IPS-18a (cell line): Measurements from ENCODE around the gene SLC2A9.

Experiments
- H3K27ac ChIP-seq: one replicate; pipeline ENCODE4 v1.5.1; 2013; ENCODE audit warnings: low read length
- H3K27me3 ChIP-seq: one replicate; pipeline ENCODE4 v1.6.1; 2013; ENCODE audit warnings: mild to moderate bottlenecking, low read length; ENCODE audit not compliant: control insufficient read depth, insufficient read depth
- H3K36me3 ChIP-seq: one replicate; pipeline ENCODE4 v1.6.1; 2013; ENCODE audit warnings: low read depth, low read length; ENCODE audit not compliant: control insufficient read depth
- H3K4me1 ChIP-seq: one replicate; pipeline ENCODE4 v1.6.1; 2013; ENCODE audit warnings: low read depth, low read length; ENCODE audit not compliant: control insufficient read depth
- H3K4me3 ChIP-seq: one replicate; pipeline ENCODE4 v1.5.1; 2013; ENCODE audit warnings: low read length
- H3K9ac ChIP-seq: one replicate; pipeline ENCODE4 v1.6.1; 2013; ENCODE audit warnings: mild to moderate bottlenecking, low read length, moderate library complexity
- H3K9me3 ChIP-seq: one replicate; pipeline ENCODE4 v1.6.1; 2013; ENCODE audit warnings: low read depth, low read length; ENCODE audit not compliant: control insufficient read depth

The SLC2A9 gene

DNA sequence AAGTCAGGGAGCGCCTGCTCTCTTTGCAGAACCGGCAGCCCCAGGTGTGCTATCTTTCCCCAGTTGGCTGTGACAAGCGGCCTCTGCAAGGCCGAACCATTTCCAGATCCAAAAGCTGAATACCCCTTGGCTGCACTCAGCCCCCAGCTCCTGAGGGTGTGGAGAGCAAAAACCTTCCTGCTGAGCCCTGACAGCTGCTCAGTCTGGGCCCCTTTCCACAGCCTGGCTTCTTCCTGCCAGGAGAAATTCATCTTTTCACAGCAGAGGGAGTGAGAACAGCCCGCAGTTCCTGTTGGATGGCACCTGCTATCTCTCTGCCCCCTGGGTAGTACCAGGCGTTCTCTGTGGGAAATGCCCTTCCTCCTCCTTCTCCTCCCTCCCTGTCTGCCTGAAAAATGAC, 161.5 kb downstream of the SLC2A9 start:
- H3K27ac ChIP-seq = no peak overlapping the region
- H3K4me3 ChIP-seq = no peak overlapping the region
- no peaks in the 10 kb centered on the region for H3K36me3 ChIP-seq
- no peaks in the 10 kb centered on the region for H3K4me1 ChIP-seq
- H3K27me3 ChIP-seq = no peaks in the 10 kb centered on the region
- no peaks in the 10 kb centered on the region for H3K9me3 ChIP-seq
- H3K9ac ChIP-seq = no peak overlapping the region

DNA sequence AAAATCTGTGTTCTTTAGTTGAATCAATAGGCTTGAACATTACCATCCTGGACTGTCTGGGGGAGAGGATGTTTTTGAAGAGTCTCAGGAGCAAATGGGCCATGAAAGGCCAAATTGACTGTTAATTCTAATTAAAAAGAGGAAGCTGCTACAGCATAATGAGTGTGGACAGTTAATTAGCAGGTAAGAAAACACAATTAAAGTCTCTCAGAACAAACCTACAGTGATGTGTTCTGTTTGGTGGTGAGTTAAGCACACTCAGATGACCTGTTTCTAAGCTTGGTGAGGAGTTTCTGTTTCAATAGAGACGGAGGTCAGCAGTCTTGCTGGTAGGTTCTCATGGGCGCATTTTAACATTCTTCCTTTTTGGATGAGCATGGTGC, 171.8 kb downstream of the SLC2A9 start:
- no peaks in the 10 kb centered on the region for H3K4me1 ChIP-seq
- H3K36me3 ChIP-seq = no peaks in the 10 kb centered on the region
- no peaks in the 10 kb centered on the region for H3K9me3 ChIP-seq
- no peaks in the 10 kb centered on the region for H3K27me3 ChIP-seq
- H3K27ac ChIP-seq = no peak overlapping the region
- H3K4me3 ChIP-seq = no peak overlapping the region
- no peak overlapping the region for H3K9ac ChIP-seq

DNA sequence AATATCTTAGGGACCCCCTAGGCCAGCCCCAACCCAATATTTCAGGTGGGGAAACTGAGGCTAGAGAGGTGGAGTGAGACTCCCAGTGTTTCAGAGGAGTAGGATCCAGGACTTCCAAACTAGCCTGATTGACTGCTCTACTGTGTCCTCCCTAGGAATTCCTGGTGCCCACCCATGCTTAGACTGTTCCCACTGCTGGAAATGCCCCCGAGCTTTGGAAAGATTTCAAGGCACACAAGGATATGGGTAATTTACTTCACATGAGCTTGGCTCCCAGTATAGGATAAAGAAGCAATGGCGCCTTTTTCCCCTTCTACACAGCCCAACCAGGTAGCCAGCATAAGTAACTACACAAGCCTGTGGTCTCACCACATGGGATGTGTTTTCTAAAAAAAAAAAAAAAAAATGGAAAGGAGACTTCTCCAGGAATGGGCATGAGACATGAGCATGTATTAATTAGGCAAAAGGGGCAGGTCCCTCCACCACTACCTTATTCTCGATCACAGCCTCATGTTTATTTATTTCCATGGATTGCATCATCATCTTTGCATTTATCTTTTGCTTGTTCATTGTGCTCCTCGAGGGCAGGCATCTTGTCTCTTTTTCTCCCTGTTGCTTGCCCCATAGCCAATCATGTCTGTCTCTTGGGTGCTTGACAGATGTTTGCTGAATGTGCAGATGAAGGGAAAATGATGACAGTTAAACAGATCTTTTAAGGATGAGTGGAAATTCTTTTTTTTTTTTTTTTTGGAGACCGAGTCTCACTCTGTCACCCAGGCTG, 173.1 kb downstream of the SLC2A9 start:
- H3K9me3 ChIP-seq = no peaks in the 10 kb centered on the region
- no peak overlapping the region for H3K27ac ChIP-seq
- H3K36me3 ChIP-seq = no peaks in the 10 kb centered on the region
- H3K27me3 ChIP-seq = no peaks in the 10 kb centered on the region
- no peak overlapping the region for H3K4me3 ChIP-seq
- no peaks in the 10 kb centered on the region for H3K4me1 ChIP-seq
- no peak overlapping the region for H3K9ac ChIP-seq

DNA sequence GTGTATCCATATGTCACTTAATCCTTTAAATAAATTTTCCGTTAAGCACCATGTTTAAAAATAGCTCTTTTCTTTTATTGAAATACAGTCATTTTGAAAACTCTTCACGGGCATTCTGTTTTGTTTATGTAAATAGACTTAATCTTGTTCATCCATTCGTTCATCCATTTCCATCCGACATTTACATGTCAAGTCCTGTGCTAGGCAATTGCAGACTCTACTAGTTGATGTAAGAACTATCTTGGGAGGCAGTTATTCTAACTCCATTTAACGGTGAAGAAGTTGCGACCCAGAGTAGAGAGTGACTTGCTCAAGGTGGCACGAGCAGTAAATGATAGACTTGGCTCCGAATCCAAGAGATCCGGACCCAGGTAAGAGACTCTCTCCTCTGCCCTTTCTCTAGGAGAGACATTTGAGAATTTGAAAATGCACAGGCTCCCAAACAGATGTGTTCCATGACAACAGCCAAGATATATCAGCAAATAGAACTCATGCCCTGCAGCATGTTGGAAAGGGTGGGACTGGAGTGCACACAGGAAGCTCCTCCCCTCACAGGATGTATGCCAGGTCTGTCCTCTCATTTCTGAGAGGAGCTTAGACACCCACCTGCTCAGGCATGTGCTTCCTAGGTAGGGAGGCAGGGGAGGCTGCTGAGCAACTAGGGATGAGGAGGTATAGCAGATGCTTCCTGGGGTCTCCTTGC, 175.4 kb downstream of the SLC2A9 start:
- no peaks in the 10 kb centered on the region for H3K4me1 ChIP-seq
- H3K27me3 ChIP-seq = no peaks in the 10 kb centered on the region
- no peak overlapping the region for H3K27ac ChIP-seq
- H3K4me3 ChIP-seq = no peak overlapping the region
- no peaks in the 10 kb centered on the region for H3K36me3 ChIP-seq
- no peak overlapping the region for H3K9ac ChIP-seq
- H3K9me3 ChIP-seq = no peaks in the 10 kb centered on the region

DNA sequence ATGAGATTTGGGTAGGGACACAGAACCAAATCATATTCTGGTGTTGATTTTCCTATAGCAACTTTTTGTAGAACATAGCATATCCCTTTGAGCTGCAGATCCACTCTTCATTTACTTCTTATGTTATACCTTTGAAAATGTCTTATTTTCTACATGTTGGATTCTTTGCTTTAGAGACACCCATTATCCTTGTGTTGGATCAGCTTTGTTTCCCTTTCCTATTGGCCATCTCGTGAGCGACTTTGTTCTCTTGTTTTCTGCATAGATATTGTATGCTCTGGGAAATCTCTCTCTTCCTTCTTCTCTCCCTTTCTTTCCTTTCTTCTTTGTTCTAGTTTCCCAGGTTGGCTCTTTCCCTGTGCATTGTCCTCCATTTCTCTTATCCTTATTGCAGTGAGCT, 180.2 kb downstream of the SLC2A9 start:
- H3K9me3 ChIP-seq = no peaks in the 10 kb centered on the region
- H3K36me3 ChIP-seq = no peaks in the 10 kb centered on the region
- H3K27ac ChIP-seq = no peak overlapping the region
- no peaks in the 10 kb centered on the region for H3K27me3 ChIP-seq
- H3K4me1 ChIP-seq = no peaks in the 10 kb centered on the region
- H3K9ac ChIP-seq = no peak overlapping the region
- no peak overlapping the region for H3K4me3 ChIP-seq

DNA sequence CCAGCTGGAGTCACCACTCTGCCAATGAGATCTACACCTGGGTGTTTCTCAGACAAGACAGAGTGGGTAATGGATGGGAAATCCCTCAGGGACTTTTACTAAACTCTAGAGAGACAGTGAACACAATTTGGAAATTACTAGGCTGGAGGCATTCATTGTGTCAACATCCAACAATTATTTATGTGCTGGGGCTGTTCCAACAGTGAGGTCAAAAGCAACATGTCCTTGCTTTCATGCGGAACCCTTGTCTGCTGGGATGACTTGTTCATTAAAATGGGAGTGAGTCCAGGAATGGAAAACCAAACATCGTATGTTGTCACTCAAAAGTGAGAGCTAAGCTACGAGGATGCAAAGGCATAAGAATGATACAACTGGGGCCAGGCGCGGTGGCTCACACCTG, 185.9 kb downstream of the SLC2A9 start:
- H3K27me3 ChIP-seq = no peaks in the 10 kb centered on the region

DNA sequence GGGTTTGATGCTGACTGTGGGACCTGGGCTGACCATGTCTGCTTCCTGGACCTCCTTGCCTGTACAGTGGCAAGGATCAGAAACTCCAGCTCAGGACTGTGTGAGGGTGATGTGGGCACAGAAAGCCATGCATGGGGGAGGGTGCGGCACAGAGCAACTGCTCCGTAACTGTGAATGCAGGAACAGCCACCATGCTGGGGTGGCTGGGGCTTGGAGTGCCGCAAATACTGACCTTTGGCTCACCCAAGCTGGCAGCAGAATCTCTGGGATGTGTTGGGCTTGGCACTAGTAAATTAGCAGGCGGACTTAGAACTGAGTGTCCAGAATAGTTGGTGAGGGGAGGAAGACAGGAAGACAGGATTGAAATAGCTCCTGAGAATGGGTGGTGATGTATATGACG, 187.9 kb downstream of the SLC2A9 start:
- H3K4me3 ChIP-seq = no peak overlapping the region
- no peak overlapping the region for H3K27ac ChIP-seq
- H3K9me3 ChIP-seq = no peaks in the 10 kb centered on the region
- H3K27me3 ChIP-seq = no peaks in the 10 kb centered on the region
- H3K4me1 ChIP-seq = no peaks in the 10 kb centered on the region
- H3K36me3 ChIP-seq = no peaks in the 10 kb centered on the region
- no peak overlapping the region for H3K9ac ChIP-seq

More for the DNA sequence above, 185.9 kb downstream of the SLC2A9 start:
- H3K9ac ChIP-seq = no peak overlapping the region
- H3K36me3 ChIP-seq = no peaks in the 10 kb centered on the region
- H3K4me3 ChIP-seq = no peak overlapping the region
- H3K27ac ChIP-seq = no peak overlapping the region
- H3K9me3 ChIP-seq = no peaks in the 10 kb centered on the region
- no peaks in the 10 kb centered on the region for H3K4me1 ChIP-seq

DNA sequence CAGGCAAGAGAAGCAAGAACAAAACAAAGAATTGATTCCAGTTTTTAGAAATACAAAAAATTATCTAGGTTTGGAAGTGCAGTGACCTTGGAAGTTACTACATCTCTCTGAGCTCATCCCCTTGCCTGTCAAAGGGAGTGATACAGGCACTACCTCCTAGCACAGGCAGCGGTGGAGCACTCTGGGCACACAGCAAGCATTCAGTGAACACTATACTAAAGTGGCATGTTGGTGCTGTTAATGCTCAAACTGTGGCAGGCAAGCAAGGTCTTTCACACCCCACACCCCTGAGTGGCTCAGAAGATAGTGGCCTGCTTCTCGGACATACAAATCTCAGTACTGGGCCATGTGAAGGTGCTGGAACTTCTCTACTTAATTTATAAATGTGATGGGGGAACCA, 188.7 kb downstream of the SLC2A9 start:
- H3K27ac ChIP-seq = no peak overlapping the region
- no peak overlapping the region for H3K9ac ChIP-seq
- no peaks in the 10 kb centered on the region for H3K4me1 ChIP-seq
- no peak overlapping the region for H3K4me3 ChIP-seq
- H3K9me3 ChIP-seq = no peaks in the 10 kb centered on the region
- H3K36me3 ChIP-seq = no peaks in the 10 kb centered on the region
- no peaks in the 10 kb centered on the region for H3K27me3 ChIP-seq

DNA sequence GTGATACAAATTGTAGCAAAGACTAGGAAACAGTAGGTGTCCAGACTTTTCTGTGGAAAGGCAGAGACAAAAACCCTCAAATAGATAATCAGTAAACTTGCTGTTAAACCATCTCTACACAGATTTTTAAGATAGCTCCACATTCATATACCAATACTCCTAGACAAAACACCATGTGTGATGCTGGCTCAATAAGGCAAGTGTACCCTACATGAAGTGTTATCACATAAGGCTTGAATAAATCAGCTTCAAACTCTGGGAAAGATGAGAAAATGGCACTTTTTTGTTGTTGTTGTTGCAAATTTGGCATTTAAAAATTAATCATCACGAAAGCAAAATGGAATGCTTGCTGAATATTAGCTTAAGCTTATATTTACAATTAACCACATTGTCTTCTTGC, 194.7 kb downstream of the SLC2A9 start:
- Histone ChIP-seq H3K36me3 (no peaks in the 10 kb centered on the region), H3K4me1 (no peaks in the 10 kb centered on the region), H3K9me3 (no peaks in the 10 kb centered on the region), H3K27me3 (no peaks in the 10 kb centered on the region), H3K9ac (no peak overlapping the region), H3K4me3 (no peak overlapping the region), H3K27ac (no peak overlapping the region)

DNA sequence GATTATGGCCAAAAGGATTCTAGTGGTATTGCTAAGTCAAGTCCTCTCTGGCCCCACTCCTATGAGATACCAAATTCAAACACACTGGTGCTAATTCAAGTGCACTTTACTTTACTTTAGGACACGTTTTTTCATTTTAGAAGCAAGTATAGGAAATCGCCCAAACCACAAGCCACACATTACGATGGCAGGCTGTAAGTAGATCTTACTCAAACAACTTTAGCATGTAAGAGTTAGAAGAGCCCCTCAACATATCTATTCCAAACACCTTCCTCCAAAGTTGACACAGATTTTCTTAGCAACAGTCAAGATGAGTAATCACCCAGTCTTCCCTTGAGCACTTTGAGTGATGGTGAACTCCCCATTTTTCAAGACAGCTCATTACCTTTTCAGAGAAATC, 196.2 kb downstream of the SLC2A9 start:
- Histone ChIP-seq H3K36me3 (no peaks in the 10 kb centered on the region), H3K4me1 (no peaks in the 10 kb centered on the region), H3K9ac (no peak overlapping the region), H3K27me3 (no peaks in the 10 kb centered on the region), H3K9me3 (no peaks in the 10 kb centered on the region), H3K4me3 (no peak overlapping the region), H3K27ac (no peak overlapping the region)

DNA sequence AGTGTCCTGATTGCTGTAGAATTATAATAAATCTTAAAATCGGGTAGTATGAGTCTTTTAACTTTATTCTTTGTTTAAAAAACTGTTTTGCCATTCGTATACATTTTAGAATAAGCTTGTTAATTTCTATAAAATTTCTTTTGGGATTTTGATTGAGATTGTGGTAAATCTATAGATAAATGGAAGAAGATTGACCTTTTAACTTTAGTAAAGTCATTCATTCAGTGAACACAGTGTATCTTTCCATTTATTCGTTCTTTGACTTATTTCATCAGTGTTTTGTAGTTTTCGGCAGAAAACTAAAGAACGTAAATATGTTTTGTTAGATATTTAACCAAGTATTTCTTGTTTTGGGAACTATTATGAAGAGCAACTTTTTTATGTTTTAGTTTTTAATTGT, 201.0 kb downstream of the SLC2A9 start:
- H3K4me1 ChIP-seq = no peaks in the 10 kb centered on the region
- no peak overlapping the region for H3K4me3 ChIP-seq
- no peak overlapping the region for H3K9ac ChIP-seq
- H3K27ac ChIP-seq = no peak overlapping the region
- H3K36me3 ChIP-seq = no peaks in the 10 kb centered on the region
- no peaks in the 10 kb centered on the region for H3K27me3 ChIP-seq
- no peaks in the 10 kb centered on the region for H3K9me3 ChIP-seq

DNA sequence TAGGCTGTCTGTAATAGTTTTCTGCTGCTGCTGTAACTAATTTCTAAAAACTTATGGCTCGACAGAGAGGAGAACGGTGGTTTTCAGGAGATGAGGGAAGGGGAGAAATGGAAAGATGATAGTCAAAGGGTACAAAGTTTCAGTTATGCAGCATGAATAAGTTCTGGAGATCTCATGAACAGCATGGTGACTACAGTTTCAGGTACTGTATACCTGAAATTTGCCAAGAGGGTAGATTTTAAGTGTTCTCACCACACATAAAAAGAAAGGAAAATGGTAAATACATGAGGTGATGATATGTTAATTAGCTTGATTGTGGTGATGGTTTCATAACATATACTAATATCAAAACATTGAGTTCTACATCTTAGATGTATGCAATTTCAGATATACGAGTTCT, 205.0 kb downstream of the SLC2A9 start:
- H3K36me3 ChIP-seq = no peaks in the 10 kb centered on the region
- no peaks in the 10 kb centered on the region for H3K9me3 ChIP-seq
- no peaks in the 10 kb centered on the region for H3K27me3 ChIP-seq
- H3K9ac ChIP-seq = no peak overlapping the region
- H3K4me3 ChIP-seq = no peak overlapping the region
- H3K4me1 ChIP-seq = no peaks in the 10 kb centered on the region
- no peak overlapping the region for H3K27ac ChIP-seq
